Smooth muscle cell of the pulmonary artery (primary cell): ENCODE data around the gene GTF2A1. TPM values are rescaled to one million over a fixed set of nuclear protein-coding genes. Genes with fewer than 3 reads are reported as not detected.

Experiments used
- total RNA-seq: library from RNA; depleted of rRNA; stranded (reverse); fragments of >200 nt; gene quantifications from 2 replicates; pipeline ENCODE4 v1.2.3, GENCODE V29; 2014

GTF2A1 gene
- 48.4 and 53.0 TPM in 2 replicates for total RNA-seq

DNA sequence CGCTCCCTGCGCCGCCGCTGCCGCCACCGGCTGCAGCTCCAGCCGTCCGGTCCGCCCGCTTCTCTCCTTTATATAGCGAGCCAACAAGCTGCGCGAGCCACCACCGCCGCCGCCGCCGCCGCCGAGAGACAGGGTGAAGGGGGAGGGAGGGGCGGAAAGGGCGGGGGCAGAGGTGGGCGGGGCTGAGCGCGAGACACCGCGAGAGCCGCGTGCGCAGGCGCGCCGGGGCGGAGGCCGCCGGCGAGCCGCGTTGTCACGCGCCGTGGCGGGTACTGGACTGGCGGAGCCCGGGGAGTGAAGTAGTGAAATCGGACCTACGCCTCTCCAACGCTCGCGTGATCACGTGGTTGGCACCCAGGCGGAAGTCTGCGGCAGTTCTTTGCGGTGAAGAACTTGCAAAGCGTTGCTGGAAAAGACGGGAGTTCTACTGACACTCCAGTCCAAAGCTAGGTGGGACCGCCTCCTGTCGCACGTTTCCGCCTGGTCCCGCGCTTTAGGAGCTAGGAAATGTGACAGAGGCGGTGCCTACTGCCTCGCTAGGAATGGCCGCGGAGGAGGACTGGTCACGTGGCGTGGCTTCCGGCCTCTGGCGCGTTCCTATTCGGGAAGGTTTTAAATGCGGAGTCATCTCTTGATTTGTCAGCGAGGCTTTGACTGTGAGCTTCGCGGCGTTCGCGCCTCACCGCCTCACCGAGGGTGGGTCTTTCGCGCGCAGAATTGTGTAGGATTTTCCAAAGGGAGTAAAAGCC is at the start of gene GTF2A1:
Gene GTF2A1, minus strand, starts transcription at position 130 of the 749 bp plus-strand sequence. CDS start 441 bp downstream, outside the sequence.

Other genes with a start within 250 kb of the GTF2A1 start
- 0.85 and 0.89 TPM in 2 replicates for gene STON2, start 179.4 kb upstream of the GTF2A1 start, total RNA-seq